Upper lobe of left lung (tissue), 4 donors: ENCODE data around the gene DIP2C.

Experiments
- POLR2A ChIP-seq, 4 donors: fragments of 450-650 bp; IDR thresholded peaks; one replicate each; pipeline ENCODE4 v1.5.1; 2016 to 2017; ENCODE audit warnings: antibody characterized with exemption in 4 of 4, mild to moderate bottlenecking in 2 of 4
- TF ChIP-seq, protein P1 (sequence below), 6 experiments: fragments of 450-650 bp in 4 of 6; fragments of 200-600 bp in 2 of 6; sonication (generic) in 2 of 6; IDR thresholded peaks; one replicate each; pipeline ENCODE4 v1.5.1; 2016 to 2019; ENCODE audit warnings: antibody characterized with exemption in 6 of 6

DNA sequence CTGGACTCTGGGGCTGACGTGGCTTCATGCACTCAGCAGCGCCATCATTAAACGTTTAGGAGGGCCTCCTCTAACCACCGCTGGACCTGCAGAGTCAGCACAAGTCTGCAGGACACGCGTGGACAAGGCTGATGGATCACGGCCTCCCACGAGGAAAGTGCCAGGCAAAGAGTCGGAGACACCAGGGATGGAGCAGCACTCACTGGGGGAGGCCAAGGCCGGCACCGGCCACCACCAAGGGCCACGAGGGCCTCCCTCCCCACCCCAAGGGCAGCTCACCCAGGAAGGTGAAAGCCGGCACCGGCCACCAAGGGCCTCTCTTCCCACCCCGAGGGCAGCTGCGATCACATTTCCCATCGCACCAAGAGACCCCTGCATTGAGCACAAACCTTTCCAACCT lies 91.5 kb downstream of the DIP2C start:
- TF ChIP-seq, protein P1, sequence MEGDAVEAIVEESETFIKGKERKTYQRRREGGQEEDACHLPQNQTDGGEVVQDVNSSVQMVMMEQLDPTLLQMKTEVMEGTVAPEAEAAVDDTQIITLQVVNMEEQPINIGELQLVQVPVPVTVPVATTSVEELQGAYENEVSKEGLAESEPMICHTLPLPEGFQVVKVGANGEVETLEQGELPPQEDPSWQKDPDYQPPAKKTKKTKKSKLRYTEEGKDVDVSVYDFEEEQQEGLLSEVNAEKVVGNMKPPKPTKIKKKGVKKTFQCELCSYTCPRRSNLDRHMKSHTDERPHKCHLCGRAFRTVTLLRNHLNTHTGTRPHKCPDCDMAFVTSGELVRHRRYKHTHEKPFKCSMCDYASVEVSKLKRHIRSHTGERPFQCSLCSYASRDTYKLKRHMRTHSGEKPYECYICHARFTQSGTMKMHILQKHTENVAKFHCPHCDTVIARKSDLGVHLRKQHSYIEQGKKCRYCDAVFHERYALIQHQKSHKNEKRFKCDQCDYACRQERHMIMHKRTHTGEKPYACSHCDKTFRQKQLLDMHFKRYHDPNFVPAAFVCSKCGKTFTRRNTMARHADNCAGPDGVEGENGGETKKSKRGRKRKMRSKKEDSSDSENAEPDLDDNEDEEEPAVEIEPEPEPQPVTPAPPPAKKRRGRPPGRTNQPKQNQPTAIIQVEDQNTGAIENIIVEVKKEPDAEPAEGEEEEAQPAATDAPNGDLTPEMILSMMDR (IDR thresholded peaks at IDR 0.05) = no peak
- TF ChIP-seq POLR2A (IDR thresholded peaks at IDR 0.05) = no peak
